Skin of body (tissue), 2 donors: ENCODE measurements around the gene ADTRP. TPM values are rescaled to one million over a fixed set of nuclear protein-coding genes. Genes with fewer than 3 reads are reported as not detected.
A peak's percentile ranks its signal among the peaks of the same experiment; 100 is the strongest.

Source experiments
- DNase-seq: peaks from one replicate; lab custom pipeline; 2025; lab: John Stamatoyannopoulos, UW
- total RNA-seq: library from RNA; depleted of rRNA; stranded (reverse); fragments of >200 nt; gene quantifications from one replicate; pipeline ENCODE4 v1.2.3, GENCODE V29; 2014

Gene ADTRP, protein sequence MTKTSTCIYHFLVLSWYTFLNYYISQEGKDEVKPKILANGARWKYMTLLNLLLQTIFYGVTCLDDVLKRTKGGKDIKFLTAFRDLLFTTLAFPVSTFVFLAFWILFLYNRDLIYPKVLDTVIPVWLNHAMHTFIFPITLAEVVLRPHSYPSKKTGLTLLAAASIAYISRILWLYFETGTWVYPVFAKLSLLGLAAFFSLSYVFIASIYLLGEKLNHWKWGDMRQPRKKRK
- total RNA-seq: 14.0 TPM

DNA sequence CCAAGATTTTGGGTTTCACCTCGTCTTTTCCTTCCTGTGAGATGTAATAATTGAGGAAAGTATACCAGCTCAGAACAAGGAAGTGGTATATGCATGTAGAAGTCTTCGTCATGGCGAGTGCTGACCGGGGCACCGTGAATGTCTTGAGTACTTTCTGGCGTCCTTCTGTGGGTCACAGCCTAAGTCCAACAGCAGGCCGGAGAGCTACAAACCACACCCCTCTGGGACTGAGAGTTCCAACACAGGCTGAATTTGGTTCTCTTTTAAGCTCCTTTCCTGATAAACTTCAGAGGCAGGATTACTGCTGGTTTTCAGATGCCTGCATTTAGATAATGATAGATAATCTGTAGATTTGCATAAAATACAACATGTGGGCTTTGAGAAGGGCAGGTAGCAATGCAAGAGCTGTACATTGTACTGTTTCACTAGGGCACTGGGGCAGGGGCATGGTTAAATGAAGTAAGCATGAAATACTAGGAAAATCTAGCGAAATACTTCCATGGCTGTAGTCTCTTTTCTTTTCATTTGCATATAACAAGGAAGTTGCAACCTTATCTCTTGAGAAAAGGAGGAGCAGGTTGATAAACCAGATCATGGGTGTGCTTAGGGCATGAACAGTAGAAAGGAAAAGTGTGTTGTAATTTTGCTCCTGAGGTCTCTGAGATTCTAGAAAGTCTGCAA is at the start of gene ADTRP:
Gene ADTRP, minus strand, starts transcription at position 156 of the 681 bp plus-strand sequence. Its CDS starts 44 bp downstream, at position 112.
- no peak for DNase-seq

DNA sequence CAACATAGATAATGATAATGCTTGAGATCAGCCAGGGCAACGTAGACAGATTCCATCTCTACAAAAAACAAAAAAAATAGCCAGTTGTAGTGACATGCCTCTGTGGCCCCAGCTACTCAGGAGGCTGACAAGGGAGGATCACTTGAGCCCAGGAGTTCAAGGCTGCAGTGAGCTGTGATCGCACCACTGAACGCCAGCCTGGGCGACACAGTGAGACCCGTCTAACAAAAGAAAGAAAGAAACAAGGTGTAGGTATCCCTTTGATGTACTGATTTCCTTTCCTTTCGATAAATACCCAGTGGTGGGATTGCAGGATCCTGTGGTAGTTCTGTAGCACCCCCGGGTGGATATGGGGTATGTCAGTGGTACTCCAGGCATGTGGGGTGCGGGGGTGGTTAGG is 48.2 kb upstream of the ADTRP start:
- DNase-seq: no peak

DNA sequence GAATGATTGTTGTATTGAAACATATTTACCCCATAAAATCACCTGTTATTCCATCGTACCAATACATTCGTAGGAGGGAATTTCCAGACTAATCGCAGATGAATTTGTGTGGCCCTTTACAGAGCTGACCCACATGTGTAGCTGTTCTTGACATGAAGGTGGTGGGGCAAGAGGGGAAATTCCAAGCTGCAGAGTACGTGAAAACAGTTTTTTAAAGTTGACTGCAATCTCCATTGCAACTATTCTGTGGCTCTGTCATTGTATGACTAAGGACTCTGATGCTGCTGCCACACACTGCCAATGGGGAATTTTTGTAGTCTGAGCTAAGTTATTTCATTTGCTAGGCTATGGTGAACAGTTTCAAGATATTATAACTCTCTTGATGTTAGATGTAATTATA is 46.4 kb upstream of the ADTRP start:
- DNase-seq: no peak

DNA sequence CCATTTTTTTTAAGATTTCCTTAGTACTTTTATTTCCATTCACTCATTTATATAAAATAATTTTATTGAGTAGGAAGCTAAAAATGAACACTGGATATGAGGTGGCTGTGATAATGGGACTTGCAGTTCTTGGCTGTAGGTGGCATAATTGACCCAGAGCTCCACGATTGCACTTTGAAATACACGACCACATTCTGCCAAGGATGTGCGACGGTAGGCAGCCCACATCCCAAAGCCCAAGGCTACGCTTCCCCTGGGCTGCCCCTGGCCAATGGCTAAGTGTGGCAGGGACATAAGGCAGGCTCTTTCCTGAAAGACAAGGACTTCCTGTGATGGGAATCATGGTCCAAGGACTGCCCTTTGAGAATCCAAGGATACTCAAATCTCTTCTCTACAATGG is 43.7 kb upstream of the ADTRP start:
- no peak for DNase-seq

DNA sequence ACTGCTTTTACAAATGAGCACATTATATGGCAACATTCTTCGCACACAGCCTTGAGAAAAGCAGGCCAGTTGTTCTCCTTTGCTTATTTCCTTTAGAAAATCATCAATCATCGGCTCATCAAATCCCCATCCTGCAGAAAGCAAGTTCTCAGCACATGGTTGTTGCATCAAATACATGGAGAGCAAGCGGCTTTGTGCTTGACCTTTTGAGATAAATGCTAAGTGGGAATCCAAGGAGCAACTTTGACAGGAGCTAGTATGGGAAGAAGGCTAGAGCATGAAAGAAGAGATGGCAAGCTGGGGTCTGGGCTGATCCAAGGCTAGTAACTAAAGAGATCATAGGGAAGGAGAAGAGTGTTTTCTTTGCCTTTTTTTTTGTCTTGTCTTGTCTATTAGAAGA is 43.2 kb upstream of the ADTRP start:
- DNase-seq: no peak

DNA sequence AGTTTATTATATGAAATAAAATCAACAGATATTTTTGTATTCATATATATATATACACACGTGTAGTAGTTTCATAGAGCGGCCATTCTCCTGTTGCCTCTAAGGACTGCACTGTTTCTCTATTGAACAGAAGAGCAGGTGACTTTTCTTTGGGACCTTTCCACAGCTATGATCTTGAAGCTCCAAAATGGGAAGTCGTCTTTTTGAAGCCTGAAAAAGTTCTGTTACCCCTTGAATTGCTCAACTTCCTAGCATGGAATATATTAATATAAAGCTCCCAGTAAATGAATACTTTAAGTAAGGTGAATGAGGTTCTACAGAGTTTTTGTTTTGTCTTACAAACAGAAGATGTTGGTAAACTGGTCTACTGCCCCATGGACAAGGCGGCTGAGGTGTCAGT is 42.2 kb upstream of the ADTRP start:
- DNase-seq: no peak

DNA sequence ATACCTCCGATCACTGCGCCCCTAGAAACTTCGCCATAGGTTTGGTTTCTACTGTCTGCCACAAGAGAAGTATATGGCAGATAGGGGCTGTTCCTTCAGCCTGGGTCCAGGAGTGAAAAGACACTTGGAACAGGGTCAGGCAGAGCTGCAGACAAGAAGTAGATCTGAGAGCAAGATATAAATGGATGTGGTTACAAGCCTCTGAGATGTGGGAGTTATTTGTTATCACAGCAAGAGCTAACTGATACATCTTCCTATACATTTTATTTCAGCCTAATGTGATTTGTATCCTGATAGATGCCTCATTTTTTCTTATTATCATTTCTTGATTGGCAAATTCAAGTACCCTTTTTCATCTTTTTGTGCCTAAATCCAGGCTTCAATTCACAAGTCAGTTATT is 40.9 kb upstream of the ADTRP start:
- no peak for DNase-seq

DNA sequence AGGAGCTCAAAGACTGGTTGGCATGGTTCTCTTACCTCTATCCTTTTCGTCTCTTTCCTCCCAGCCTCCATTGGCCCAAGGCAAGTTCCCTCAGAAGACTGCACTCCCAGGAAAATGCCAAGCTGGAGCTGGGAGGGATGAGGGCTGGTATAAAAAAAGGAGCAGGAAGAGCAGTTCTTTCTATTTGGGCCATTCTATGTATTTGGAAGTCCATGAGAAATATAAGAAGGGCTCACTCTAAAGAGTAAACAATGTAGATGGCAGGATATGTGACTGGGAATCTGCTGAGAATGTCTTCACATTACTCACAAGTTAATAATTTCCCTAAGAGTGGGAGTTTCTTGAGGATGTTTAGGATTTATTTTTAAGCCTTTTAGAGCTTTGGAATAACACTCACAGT is 36.6 kb upstream of the ADTRP start:
- DNase-seq: no peak

DNA sequence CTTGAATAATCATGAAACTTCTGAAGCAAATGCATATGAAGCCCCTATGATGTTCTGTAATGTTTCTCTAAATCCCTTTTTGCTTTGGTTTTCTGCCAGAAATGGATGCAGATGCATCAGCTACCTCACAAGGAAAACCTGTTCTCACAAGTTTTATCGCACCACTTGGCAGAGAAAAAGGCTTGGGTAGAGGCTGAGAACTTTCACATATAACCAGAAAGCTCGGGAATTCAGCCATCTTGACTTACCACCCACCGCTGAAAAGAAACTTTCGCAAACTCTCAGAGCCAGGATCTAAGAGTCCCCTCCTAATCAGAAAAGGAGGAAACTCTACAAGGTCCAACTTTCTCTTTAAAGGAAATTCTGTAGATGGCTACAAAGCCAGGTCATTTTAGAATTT is 36.2 kb upstream of the ADTRP start:
- DNase-seq: no peak

DNA sequence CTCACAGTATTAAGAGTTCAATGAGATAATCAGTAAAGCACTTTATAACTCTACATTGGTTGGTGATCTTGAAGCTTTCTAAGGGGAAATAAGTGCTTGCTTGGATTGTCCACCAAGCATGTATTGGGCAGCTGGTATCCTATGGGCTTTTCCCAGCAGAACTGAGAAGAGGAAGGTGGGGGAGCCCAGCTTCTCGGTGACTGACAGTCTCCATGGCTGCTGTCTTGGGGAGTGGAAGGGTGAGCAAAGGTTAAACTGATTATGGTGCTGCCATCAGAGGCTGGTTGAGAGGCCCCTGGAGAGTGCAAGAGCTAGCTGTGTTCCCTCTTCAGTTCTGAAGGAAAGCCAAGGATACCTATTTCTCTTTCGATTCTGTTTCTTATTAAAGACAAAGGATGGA is 35.5 kb upstream of the ADTRP start:
- no peak for DNase-seq

DNA sequence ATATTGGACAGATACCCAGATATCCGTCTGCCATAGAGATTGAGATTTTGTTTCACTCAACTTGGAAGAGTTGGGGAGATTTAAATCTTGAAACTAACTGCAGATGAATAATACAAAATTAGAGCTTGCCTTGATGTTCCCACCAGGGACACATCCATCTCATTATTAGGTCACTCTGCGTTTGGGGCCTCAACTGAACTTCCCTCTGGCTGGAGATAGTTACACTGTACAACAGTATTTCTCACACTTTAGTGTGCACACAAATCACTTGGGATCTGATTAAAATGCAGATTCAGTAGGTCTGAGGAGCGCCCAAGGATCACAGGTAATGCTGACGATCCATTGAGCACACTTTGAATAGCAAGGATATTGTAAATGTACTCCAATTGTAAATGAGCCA is 35.0 kb upstream of the ADTRP start:
- DNase-seq: no peak

DNA sequence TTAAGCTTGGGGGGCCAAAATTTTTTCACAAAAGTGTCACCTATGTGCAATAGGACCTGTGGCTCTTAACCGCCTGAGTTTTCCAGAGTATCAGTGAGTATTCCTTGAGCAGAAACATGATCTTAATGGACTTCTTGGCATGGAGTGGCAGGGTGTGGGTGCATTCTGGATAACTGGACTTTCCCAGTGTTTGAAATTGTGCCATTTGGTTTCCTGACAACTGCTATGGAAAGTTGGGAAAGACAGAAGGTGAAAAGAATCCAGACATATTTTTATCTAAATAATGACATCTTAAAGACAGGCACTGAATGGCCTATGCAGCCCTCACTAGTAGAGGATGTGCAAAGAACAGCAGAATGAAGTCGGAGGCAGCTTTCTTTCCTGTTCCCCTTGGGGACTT is 34.3 kb upstream of the ADTRP start:
- DNase-seq: no peak

DNA sequence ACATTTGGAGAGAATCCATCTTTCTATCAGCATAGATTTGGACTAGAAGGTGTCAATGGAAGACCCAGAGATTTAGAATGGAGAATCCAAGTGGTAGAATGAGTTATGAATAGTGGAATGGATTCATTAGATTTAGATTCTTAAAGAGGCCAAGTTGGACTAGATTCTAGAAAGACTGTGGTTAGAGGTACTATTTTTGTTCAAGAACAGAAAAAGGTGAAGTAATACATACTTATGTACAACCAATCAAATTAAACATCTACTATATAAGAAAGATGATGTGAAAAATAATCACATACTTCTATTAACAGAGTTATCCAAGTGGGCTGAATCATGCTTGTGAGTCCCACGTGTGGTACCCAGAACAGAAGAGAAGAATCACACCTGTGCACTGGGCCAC is 33.8 kb upstream of the ADTRP start:
- DNase-seq: no peak

DNA sequence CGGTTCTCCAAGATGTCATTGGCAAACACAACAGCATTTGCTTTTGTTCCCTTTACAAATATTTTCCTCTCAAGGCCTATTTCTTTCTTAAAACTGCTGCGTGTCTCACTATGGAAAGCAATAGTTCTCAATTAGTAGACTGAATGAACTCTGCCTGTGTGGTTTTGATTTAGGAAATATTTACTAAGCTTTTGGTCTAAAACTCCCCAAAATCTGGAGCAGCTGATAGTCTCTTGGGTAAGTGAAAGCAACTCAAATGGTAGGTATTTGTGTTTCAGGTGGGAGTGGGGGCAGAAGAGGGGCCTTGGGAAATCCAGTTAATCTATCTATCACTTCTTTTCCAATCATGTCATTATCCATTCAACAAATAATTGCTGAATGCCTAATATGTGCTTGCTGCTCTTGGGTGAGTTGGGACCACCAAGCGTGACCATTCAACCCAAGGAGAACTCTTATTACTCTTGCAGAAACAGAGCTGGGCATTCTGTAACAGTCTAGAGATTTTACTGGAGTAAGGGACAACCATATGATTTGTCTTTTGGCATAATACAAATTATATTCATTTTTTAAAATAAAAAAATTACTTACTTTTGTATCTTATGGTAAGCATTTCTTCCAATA is 33.2 kb upstream of the ADTRP start:
- DNase-seq: no peak

DNA sequence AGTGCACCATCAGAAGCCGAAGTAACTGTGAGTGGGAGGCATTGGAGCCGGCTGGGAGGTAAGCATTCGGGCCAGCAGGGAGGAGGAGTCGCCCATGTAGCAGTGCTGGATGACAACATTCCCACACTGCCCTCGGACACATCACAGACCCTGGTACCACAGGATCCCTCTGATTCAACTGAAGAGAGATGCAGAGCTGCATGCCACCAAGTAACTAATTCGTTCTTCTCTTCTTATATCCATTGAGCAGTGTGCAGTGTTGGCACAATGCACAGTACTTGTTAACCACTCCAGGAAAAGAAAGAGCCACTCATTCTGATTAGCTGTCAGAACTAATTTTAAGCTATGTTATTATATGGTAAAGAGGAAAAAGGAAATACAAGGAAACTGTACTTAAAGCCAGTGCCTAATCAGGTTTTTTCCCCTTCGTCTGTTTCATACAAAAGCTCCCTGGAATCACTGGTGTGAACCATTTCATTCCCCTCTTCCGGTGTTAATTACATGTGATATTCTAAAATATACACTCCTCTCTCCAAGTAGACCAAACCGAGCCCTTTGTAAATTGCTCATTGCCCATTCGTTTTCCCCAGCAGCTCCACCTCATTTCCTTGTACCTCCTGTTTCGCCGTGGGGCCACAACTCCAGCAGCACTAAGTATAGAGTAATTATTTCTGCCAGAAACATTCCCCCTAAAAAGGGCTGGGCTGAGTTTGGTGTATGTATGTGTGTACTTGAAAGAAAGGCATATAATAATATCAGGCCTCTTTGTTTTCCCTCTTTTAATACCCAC is 32.4 kb upstream of the ADTRP start:
- DNase-seq: no peak

DNA sequence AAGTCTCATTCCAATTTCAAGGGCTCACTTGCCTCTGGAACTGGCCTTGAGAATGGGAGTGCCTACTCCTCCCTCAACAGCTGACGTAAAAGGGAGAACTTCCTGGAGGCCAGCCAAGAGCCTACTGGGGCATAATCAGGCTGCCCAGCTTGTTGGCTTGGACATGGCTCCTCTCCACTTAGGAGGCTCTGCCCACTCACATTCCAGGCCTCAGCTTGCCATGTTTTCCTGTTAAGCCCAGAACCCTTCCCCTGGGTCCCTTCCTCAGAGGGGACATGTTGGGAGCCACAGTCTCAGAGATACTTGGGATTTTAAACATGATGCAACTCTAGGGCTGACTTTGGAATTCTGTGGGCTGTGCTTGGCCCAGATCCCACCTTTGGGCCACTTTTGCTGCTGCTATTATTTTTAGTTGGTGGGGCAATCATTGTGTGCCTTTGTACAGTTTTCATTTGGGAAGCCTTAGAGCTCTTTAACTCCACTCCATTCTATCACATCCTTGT is 31.5 kb upstream of the ADTRP start:
- peak; percentile 37 for DNase-seq

DNA sequence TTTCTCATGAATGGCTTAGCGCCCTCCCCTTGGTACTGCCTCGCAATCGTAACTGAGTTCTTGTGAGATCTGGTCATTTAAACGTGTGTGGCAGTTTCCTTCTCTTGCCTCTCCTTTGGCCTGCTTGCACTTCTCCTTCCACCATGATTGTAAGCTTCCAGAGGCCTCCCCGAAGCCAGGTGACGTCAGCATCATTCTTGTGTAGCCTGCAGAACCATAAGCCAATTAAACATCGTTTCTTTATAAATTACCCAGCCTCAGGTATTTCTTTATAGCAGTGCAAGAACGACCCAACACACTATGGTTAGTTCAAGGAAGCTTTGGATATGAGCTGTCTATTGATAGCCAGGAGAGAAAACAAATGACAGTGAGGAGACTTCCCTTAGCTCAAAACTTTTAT is 29.5 kb upstream of the ADTRP start:
- no peak for DNase-seq

DNA sequence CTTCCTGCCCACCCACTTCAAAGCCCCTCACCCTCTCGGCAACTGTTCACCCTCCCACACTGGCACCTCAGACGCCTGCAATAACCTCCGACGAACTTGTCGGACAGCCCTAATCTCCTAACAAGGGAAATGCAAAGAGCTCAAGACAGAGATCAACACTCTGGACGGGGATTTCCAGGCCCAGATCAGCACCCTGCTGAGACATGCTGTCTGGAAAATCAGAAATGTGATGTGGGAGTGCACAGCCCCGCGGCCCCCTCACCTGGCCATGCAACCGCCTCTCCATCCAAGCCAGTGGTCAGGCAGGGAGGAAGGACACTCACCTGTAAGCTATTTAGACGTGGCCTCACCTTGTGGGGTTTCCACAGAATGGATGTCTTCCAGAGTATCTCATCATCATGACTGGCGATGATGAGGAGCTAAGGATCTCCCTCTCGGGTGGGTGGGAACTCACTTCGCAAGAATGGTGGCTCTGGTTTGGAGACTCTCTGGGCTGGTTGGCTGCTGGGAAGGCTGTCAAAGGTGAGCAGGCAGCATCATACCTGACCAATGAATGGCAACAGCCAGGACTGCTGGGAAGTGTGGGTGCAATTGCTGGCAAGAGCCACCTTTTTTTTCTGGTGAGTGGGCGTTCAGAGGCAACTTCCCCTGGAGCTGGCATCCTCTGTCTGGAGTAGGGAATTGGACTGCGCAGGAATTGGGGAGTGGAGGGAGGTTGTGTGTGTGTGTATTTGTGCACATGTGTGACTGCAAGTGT is 28.1 kb upstream of the ADTRP start:
- DNase-seq: no peak

DNA sequence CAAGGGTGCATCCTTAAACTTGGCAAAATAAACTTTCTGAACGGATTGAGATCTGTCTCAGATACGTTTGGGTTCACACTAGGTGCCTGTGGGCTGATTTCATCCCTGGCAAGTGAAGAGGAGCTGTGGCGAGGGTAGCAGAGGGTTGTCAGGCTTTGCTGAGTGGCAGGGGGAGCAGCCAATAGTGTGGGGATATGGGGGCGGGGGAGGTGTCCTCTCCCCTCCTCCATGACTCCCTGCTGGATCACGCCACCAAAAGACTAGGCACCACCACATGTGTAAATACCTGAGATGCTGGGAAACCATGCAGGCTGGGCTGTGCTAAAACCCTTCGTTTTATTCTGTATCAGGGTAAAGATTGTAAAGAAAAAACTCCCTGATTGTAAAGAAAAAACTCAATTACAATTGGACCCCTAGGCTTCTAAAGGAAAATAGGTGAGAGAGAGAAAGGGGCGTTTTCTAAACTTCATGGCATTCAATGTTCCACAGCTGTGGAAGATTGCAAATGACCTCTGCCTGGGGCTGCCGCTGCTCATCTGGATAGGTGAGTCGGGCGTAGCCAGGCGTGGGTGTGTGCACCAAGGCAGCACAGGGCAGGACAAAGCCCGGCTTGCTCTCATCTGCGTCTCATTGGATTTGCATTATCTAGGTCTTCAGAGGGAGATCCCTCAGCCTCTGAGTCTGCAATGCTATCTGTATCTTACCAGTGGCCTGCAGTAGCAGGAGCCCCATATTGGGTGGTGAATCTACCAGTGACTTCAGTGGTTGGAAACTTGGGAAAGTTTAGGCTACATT is 26.9 kb upstream of the ADTRP start:
- no peak for DNase-seq

DNA sequence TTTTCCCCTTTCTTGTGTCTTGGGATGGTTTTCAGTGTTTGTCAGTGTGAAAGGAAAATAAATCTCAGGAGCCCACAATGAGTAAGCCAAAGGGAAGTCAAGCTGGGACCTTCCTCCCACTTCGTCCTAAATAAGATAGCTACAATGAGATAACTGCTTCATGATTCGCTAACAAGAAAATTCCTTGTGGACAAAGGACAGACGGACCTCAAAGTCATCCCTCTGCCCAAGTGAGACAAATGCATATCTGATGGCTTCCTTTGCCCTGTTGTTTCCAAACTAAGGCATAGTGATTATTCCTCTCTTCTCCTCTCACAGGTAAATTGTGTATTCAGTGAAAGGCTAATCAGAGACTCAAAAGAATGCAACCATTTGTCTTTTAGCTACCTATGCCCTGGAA is 26.1 kb upstream of the ADTRP start:
- no peak for DNase-seq
